Measurements from ENCODE around the gene HOXA7.

HOXA7 gene

GRCh38 chr7:27149842-27150567 lies 6.5 kb downstream of the HOXA7 start:
- no peaks in the 10 kb centered on the region for H3K9me3 ChIP-seq (ENCODE audit: control insufficient read depth, low read depth, low read length)
- H3K27me3 ChIP-seq (ENCODE audit: control insufficient read depth, insufficient read depth, low read length) = peaks cover 100% of the 10 kb centered on the region
- H3K27ac ChIP-seq (ENCODE audit: low read length) = no peak overlapping the region
- no peaks in the 10 kb centered on the region for H3K4me1 ChIP-seq (ENCODE audit: control insufficient read depth, low read depth, low read length)
- no peak overlapping the region for H3K9ac ChIP-seq (ENCODE audit: low read length)
- H3K4me3 ChIP-seq (ENCODE audit: low read length) = no peak overlapping the region
- no peaks in the 10 kb centered on the region for H3K36me3 ChIP-seq (ENCODE audit: control insufficient read depth, low read depth, low read length)

GRCh38 chr7:27148756-27149641 lies 7.5 kb downstream of the HOXA7 start:
- H3K27me3 ChIP-seq (ENCODE audit: control insufficient read depth, insufficient read depth, low read length) = peaks cover 100% of the 10 kb centered on the region
- H3K27ac ChIP-seq (ENCODE audit: low read length) = no peak overlapping the region
- no peaks in the 10 kb centered on the region for H3K36me3 ChIP-seq (ENCODE audit: control insufficient read depth, low read depth, low read length)
- no peaks in the 10 kb centered on the region for H3K9me3 ChIP-seq (ENCODE audit: control insufficient read depth, low read depth, low read length)
- no peak overlapping the region for H3K4me3 ChIP-seq (ENCODE audit: low read length)
- no peaks in the 10 kb centered on the region for H3K4me1 ChIP-seq (ENCODE audit: control insufficient read depth, low read depth, low read length)
- H3K9ac ChIP-seq (ENCODE audit: low read length) = no peak overlapping the region

GRCh38 chr7:27148031-27148755 lies 8.3 kb downstream of the HOXA7 start:
- H3K36me3 ChIP-seq (ENCODE audit: control insufficient read depth, low read depth, low read length) = no peaks in the 10 kb centered on the region
- peak overlapping the region; percentile 5 for H3K9ac ChIP-seq (ENCODE audit: low read length)
- peaks cover 100% of the 10 kb centered on the region for H3K27me3 ChIP-seq (ENCODE audit: control insufficient read depth, insufficient read depth, low read length)
- H3K9me3 ChIP-seq (ENCODE audit: control insufficient read depth, low read depth, low read length) = no peaks in the 10 kb centered on the region
- no peak overlapping the region for H3K27ac ChIP-seq (ENCODE audit: low read length)
- no peak overlapping the region for H3K4me3 ChIP-seq (ENCODE audit: low read length)
- H3K4me1 ChIP-seq (ENCODE audit: control insufficient read depth, low read depth, low read length) = no peaks in the 10 kb centered on the region

GRCh38 chr7:27147199-27148030 lies 9.1 kb downstream of the HOXA7 start, which contains the start of gene HOXA6:
Gene HOXA6 (minus strand): TSS chr7:27147774. CDS start chr7:27147749, 25 bp downstream.
- peak within 1 kb of the TSS; percentile 4 for H3K4me3 ChIP-seq (ENCODE audit: low read length)
- H3K27ac ChIP-seq (ENCODE audit: low read length) = no peak within 1 kb of the TSS
- H3K9ac ChIP-seq (ENCODE audit: low read length) = peak within 1 kb of the TSS; percentile 5
- no peaks in the 10 kb centered on the region for H3K4me1 ChIP-seq (ENCODE audit: control insufficient read depth, low read depth, low read length)
- H3K27me3 ChIP-seq (ENCODE audit: control insufficient read depth, insufficient read depth, low read length) = peaks cover 100% of the 10 kb centered on the region
- H3K36me3 ChIP-seq (ENCODE audit: control insufficient read depth, low read depth, low read length) = no peaks in the 10 kb centered on the region
- H3K9me3 ChIP-seq (ENCODE audit: control insufficient read depth, low read depth, low read length) = no peaks in the 10 kb centered on the region

GRCh38 chr7:27146491-27147198 lies 9.8 kb downstream of the HOXA7 start:
- no peak overlapping the region for H3K27ac ChIP-seq (ENCODE audit: low read length)
- H3K9ac ChIP-seq (ENCODE audit: low read length) = no peak overlapping the region
- H3K36me3 ChIP-seq (ENCODE audit: control insufficient read depth, low read depth, low read length) = no peaks in the 10 kb centered on the region
- H3K27me3 ChIP-seq (ENCODE audit: control insufficient read depth, insufficient read depth, low read length) = peaks cover 100% of the 10 kb centered on the region
- peaks cover under 1% of the 10 kb centered on the region for H3K9me3 ChIP-seq (ENCODE audit: control insufficient read depth, low read depth, low read length)
- no peak overlapping the region for H3K4me3 ChIP-seq (ENCODE audit: low read length)
- H3K4me1 ChIP-seq (ENCODE audit: control insufficient read depth, low read depth, low read length) = peaks cover 2% of the 10 kb centered on the region

GRCh38 chr7:27145914-27146412 lies 10.5 kb downstream of the HOXA7 start:
- peaks cover 3% of the 10 kb centered on the region for H3K9me3 ChIP-seq (ENCODE audit: control insufficient read depth, low read depth, low read length)
- no peak overlapping the region for H3K9ac ChIP-seq (ENCODE audit: low read length)
- peaks cover 100% of the 10 kb centered on the region for H3K27me3 ChIP-seq (ENCODE audit: control insufficient read depth, insufficient read depth, low read length)
- peaks cover 3% of the 10 kb centered on the region for H3K4me1 ChIP-seq (ENCODE audit: control insufficient read depth, low read depth, low read length)
- no peak overlapping the region for H3K4me3 ChIP-seq (ENCODE audit: low read length)
- H3K27ac ChIP-seq (ENCODE audit: low read length) = no peak overlapping the region
- no peaks in the 10 kb centered on the region for H3K36me3 ChIP-seq (ENCODE audit: control insufficient read depth, low read depth, low read length)

- H3K9me3 ChIP-seq (ENCODE audit: control insufficient read depth, low read depth, low read length) = peaks cover 3% of the 10 kb centered on the region
- no peak overlapping the region for H3K9ac ChIP-seq (ENCODE audit: low read length)
- H3K27ac ChIP-seq (ENCODE audit: low read length) = no peak overlapping the region
- H3K4me1 ChIP-seq (ENCODE audit: control insufficient read depth, low read depth, low read length) = peaks cover 3% of the 10 kb centered on the region
- no peaks in the 10 kb centered on the region for H3K36me3 ChIP-seq (ENCODE audit: control insufficient read depth, low read depth, low read length)
- H3K27me3 ChIP-seq (ENCODE audit: control insufficient read depth, insufficient read depth, low read length) = peaks cover 100% of the 10 kb centered on the region
- no peak overlapping the region for H3K4me3 ChIP-seq (ENCODE audit: low read length)
Observed at GRCh38 chr7:27145165-27145913, 11.1 kb downstream of the HOXA7 start.

GRCh38 chr7:27144781-27145164 lies 11.7 kb downstream of the HOXA7 start:
- Histone ChIP-seq H3K27me3 (ENCODE audit: control insufficient read depth, insufficient read depth, low read length) (peaks cover 100% of the 10 kb centered on the region), H3K36me3 (ENCODE audit: control insufficient read depth, low read depth, low read length) (no peaks in the 10 kb centered on the region), H3K4me3 (ENCODE audit: low read length) (no peak overlapping the region), H3K27ac (ENCODE audit: low read length) (no peak overlapping the region), H3K9ac (ENCODE audit: low read length) (no peak overlapping the region), H3K9me3 (ENCODE audit: control insufficient read depth, low read depth, low read length) (peaks cover 3% of the 10 kb centered on the region), H3K4me1 (ENCODE audit: control insufficient read depth, low read depth, low read length) (peaks cover 3% of the 10 kb centered on the region)

- peaks cover 3% of the 10 kb centered on the region for H3K4me1 ChIP-seq (ENCODE audit: control insufficient read depth, low read depth, low read length)
- peaks cover 100% of the 10 kb centered on the region for H3K27me3 ChIP-seq (ENCODE audit: control insufficient read depth, insufficient read depth, low read length)
- H3K9me3 ChIP-seq (ENCODE audit: control insufficient read depth, low read depth, low read length) = peaks cover 3% of the 10 kb centered on the region
Observed at GRCh38 chr7:27143950-27144780, 12.3 kb downstream of the HOXA7 start.

More at GRCh38 chr7:27143950-27144780, 12.3 kb downstream of the HOXA7 start:
- H3K4me3 ChIP-seq (ENCODE audit: low read length) = no peak overlapping the region
- no peaks in the 10 kb centered on the region for H3K36me3 ChIP-seq (ENCODE audit: control insufficient read depth, low read depth, low read length)
- no peak overlapping the region for H3K27ac ChIP-seq (ENCODE audit: low read length)
- H3K9ac ChIP-seq (ENCODE audit: low read length) = no peak overlapping the region
